Inflammatory macrophage (primary cell): Measurements from ENCODE around the gene EPB41.
"Not testable (repeated sequence)": the region's sequence is repeated elsewhere in the genome, so short reads cannot be mapped to it uniquely, and the experiment has no call there.

ENCODE experiments used
- DNase-seq, 2 donors: peaks; one replicate each; pipeline ENCODE4 v3.0.0-alpha.2; 2020 to 2022

Gene EPB41

GRCh38 chr1:29113413-29114117 is 199.2 kb downstream of the EPB41 start:
- DNase-seq = no peak

GRCh38 chr1:29114654-29115053 is 200.3 kb downstream of the EPB41 start:
- DNase-seq = no peak

- no peak for DNase-seq
Measured at GRCh38 chr1:29117381-29117780, 203.0 kb downstream of the EPB41 start.

GRCh38 chr1:29119121-29119929 is 205.0 kb downstream of the EPB41 start:
- DNase-seq = no peak

DNA sequence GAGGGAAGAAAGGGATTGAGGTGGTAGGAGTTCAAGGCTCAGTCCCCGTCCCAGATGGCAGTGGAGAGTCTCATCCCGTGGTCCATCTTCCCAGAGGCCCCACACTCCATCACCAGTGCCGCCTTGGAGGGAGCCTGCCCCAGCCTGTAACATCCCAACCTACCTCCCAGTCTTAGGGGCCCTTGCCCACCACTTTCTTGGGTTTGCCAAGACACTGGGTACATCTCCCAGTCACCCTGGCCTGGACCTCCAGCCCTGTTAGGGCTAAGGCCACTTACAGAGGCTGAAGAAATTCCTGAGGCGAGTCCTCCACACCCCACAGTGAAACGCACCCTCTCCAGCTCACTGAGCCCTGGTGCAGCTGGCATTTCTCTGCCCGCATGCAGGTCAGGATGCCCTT is 206.0 kb downstream of the EPB41 start:
- DNase-seq = no peak

GRCh38 chr1:29120947-29121485 is 206.6 kb downstream of the EPB41 start:
- peak; percentile 47 to 51 for DNase-seq

DNA sequence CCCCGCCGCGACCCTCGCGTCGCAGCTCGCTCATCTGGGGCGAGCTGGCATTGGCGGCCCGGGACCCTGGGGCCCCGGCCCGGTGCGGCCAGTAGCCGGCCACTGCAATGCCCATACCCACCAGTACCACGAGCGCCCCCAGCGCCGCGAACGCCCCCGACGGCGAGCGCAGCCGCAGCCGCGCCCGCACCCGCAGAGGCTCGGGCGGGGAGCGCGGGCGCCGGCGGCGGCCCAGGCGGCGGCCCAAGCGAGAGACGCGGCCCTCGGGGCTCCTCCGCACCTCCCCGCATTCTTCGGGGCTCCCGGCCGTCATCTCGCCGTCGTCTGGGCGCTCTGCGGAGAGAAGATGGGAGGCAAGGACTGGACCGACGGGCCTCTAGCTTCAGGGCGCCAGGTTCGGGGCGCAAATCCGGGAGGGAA is 207.2 kb downstream of the EPB41 start:
- no peak for DNase-seq

DNA sequence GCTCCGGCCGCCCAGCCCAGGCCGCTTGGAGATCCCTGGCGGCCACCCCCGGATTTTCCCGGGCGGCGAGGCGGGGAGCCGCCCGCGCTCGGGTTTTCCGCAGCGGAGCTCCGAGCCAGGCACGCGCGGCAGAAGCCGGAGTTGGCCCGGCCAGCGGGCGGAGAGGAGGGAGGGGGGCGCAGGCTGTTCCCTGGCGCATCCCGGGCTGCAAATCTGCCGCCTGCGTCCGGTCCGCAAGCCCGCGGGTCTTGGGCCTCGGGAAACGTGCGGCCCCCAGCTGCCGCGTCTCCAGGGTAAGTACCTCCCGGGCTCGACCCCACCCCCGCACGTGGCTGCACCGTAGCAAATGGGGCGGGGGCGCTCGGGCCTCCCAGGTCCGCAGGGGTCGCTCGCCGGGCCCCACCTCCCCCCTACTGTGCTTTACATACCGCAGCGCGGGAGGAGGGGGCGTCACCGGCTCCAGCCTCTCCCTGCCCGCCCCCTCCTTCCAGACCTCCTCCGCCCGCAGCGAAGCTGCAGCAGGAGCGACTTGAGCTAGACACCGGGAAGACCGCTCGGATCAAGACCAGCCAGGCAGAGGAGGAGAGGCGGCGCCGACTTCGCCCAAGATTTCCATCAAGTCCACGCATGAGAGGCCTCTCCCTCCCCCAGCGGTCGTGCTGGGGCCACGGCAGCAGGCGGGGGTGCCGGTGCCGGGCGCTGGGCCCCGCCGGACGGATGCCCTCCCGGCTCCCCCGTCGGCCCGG is 207.7 kb downstream of the EPB41 start:
- DNase-seq = no peak

DNA sequence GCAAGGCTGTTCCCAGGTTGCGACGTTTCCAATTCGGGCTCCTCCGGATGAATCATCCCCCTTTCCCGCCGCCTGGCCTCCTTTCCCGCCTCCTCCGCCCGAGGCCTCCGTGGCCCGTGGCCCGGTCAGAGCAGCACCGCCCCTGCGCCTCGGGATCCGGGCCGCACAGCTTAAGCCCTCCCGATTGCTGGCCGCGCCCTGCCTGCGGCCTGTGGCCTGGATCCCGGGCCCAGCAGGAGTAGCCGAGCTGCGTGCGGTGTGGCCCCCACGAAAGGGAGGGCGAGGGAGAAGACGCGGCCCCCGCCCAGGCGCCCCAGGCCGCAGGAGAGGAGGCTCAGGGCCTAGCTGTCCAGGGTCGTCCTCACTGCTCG is 208.3 kb downstream of the EPB41 start:
- DNase-seq = no peak

DNA sequence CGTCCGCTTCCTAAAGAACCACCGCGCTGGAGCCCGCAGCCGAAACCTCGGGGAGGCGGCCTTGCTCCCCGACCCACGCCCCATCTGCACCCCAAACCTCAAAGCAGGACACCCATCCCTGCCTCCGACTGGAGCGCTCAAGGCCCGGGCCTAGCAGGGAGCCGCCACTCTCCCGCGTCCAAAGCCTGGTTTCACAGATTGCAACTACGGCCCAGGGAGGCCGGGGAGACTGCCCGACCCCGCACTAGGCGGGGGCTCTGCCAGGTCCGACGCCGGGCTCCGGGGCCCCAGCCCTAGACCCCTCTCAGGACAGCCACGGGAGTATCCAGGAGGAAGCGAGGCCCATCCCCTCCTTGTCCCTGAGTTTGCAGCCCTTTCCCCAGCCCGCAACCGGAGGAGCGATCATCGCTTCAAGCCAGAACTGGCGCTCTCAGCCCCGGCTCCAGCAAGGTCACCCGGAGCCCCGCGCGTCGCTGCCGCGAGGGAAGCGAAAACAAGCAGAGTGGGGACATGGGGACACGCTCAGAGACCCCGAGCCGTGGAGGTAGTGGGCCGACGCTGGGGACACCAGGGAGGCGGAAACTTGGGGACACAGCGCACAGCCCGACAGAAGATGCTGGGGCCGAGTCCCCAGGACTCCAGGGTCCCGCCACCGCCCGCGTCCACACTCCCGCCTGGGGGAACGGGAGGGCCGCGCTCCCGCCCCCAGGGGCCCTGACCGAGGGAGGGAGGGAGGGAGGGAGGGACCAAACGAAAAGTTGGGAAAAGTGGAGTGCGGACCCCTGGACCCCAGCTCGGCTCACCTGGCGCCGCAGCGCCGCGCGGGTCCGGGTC is 208.9 kb downstream of the EPB41 start:
- DNase-seq = no peak

- no peak for DNase-seq
Measured at GRCh38 chr1:29123887-29124365, 209.6 kb downstream of the EPB41 start, which contains the start of gene TMEM200B. TSS of gene TMEM200B (minus strand) at chr1:29123903. CDS start at chr1:29121828, 2,075 bp downstream.

DNA sequence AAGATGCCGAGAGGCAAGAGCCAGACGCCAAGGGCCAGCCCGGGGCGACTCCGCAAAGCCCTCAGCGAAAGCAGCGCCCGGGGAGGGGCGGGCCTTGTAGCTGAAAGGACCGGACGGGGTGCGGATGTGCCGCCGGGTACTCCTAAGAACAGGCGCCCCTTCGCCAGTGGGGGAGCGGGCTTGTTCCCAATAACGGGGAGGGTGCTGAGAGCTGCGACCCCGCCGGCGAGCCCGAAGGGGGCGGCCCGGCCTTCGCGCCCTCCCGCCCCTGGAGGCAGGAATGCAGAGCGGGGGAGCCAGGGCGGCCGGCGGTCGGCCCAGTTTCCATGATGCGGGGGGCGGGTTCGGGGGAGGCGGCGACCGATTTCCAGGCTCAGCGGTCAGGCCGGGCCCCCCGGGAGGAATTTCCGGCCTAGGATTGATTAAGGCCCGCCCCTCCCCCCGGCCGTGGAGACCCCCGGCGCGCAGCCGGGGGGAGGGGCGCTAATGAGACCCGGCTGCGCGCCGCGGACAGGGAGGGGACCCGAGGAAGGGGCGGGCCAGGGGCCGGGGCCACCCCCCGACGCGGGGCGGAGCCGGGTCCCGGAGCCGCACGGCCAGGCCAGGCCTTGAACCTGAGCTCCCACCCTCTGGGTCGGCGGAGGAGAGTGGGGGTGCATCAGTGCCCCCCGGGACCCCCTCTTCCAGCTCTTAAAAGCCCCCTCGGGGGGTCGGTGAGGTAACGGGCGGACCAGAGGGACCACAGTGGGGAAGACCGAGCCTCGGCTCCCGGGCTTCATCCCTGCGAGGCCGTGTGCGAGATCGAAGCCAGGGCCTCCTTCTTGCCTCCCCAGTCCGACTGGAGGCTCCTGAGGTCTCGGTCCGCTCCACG is 210.2 kb downstream of the EPB41 start:
- peak; percentile 24 to 31 for DNase-seq

GRCh38 chr1:29125237-29125641 is 210.9 kb downstream of the EPB41 start:
- DNase-seq = no peak

DNA sequence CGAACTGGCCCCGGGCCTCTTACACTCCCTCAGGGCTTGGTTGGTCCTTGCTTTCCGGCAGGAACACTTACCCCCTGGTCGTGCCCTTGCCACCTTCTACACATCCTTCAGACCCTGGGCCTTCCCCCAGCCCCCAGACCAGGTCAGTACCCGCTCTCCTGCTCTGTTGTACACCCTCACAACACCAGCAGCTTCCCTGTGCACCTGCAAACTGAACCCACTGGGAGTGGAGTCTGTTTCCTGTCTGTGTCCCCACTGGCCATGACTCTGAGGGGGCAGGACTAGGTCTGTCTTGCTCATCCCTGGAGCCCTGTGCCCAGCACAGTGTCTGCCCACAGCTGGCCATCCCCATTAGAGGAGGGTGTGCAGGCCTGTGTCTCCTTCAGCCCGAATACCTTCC is 211.4 kb downstream of the EPB41 start:
- DNase-seq = no peak

DNA sequence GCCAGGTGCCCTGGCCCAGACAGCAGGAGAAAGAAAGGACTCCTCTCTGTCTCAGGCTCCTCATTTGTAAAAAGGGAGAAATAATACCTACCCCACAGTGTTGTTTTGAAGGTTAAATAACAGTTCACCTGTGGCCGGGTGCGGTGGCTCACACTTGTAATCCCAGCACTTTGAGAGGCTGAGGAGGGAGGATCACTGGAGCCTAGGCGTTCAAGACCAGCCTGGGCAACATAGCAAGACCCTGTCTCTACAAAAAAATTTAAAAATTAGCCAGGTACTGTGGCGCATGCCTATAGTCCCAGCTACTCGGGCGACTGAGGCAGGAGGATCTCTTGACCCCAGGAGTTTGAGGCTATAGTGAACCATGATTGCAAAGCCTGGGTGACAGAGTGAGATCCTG is 211.8 kb downstream of the EPB41 start:
- DNase-seq = no peak

DNA sequence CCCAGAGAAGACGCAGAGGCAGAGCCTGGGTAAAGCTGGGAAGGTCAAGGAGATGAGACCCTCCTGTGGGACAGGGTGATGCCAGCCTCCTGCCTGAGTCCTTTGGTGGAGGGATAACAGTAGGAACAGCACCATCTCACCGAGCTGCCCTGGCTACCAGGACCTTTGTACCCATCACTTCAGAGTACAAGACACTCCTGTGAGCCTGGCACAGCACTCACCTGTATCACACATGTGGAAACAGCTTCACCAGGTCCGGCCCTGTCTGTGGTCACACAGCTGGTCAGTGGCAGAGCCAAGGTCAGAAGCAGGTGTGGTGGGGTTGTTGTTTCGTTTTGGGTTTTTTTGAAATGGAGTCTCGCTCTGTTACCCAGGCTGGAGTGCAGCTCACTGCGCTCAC is 214.4 kb downstream of the EPB41 start:
- no peak for DNase-seq

GRCh38 chr1:29129916-29130315 is 215.5 kb downstream of the EPB41 start:
- no peak for DNase-seq

- DNase-seq = not testable (repeated sequence)
Measured at GRCh38 chr1:29131056-29131455, 216.7 kb downstream of the EPB41 start.

DNA sequence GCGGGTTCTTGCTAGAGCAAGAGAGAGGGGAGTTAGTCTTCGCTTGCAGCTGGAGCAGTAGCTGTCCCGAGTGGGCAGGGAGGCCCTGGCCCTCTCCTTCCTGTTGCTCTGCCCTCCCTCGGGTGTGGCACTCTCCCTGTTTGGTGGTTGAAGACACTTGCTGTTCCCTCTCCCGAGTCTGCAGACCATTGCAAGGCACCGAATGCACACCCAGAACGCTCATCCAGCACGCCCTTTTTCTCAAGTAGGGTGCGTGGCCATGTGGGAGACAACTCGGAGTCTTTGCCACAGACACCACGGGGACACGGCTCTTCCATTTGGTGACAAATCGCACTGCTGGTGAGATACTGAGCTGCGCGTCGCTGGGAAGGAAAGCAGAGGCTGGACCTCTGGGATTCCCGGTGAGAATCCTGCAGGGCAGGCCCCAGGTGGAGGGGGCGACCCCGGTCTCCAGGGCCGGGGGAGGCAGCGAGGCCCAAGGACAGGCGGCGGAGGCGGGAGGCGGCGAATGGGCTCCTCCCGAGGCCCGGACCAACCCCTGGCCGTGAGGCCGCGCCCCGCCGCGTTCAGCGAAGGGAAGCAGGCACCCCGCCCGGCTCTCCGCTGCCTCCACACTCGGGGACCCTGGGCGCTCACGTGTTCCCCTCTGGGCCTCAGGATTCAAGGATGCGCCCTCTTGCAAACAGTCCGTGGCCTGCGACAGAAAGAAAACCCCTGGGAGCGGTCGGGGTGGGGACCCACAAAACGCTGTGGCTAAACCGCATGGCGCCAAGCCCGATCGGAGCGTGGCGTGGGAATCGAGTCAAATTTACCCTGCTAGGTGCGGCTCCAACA is 219.7 kb downstream of the EPB41 start:
- no peak for DNase-seq

GRCh38 chr1:29134695-29135028 is 220.3 kb downstream of the EPB41 start:
- no peak for DNase-seq
